ENCODE measurements around the gene CDH3.

- no peak for TF ChIP-seq CTCF (IDR thresholded peaks at IDR 0.05)
- no peak for TF ChIP-seq POLR2A (IDR thresholded peaks at IDR 0.05)
- TF ChIP-seq EP300 (IDR thresholded peaks at IDR 0.05) = no peak
- TF ChIP-seq POLR2AphosphoS5 (IDR thresholded peaks at IDR 0.05) = no peak
These were observed 6.0 kb downstream of the CDH3 start for GRCh38 chr16:68651136-68651535.
